Gastrocnemius medialis (tissue), 4 donors: ENCODE data around the gene CDC42BPA. TPM values are rescaled to one million over a fixed set of nuclear protein-coding genes. Genes with fewer than 3 reads are reported as not detected.

Experiments used
- ATAC-seq, 2 donors: fragments of 150-250 bp; one replicate each; pipeline ENCODE4 v1.9.1; 2016
- DNase-seq, 2 donors: peaks; one replicate each; pipeline ENCODE4 v3.0.0-alpha.2; 2019
- H3K27ac ChIP-seq, 4 donors: fragments of 200-600 bp; sonication (generic); 1 replicate in 1 of 4; 2 replicates in 3 of 4; pipeline ENCODE4 v1.5.1; 2016 to 2018; ENCODE audit warnings: mild to moderate bottlenecking in 2 of 4, moderate library complexity in 1 of 4
- H3K27me3 ChIP-seq, 3 donors: fragments of 200-600 bp; sonication (generic) in 2 of 3; 1 replicate in 1 of 3; 2 replicates in 2 of 3; pipeline versions ENCODE4 v1.5.1 to v1.6.0; 2016 to 2019; ENCODE audit warnings: mild to moderate bottlenecking in 1 of 3, moderate library complexity in 1 of 3
- H3K36me3 ChIP-seq, 2 donors: fragments of 200-600 bp; sonication (generic) in 1 of 2; one replicate each; pipeline ENCODE4 v1.5.1; 2017 to 2018
- H3K4me1 ChIP-seq, 2 donors: fragments of 200-600 bp; sonication (generic) in 1 of 2; one replicate each; pipeline ENCODE4 v1.5.1; 2016 to 2017; ENCODE audit warnings: mild to moderate bottlenecking in 2 of 2
- H3K4me3 ChIP-seq, 4 donors: fragments of 200-600 bp; sonication (generic) in 3 of 4; 1 replicate in 1 of 4; 2 replicates in 3 of 4; pipeline ENCODE4 v1.5.1; 2016 to 2019; ENCODE audit warnings: mild to moderate bottlenecking in 2 of 4
- H3K9me3 ChIP-seq, 3 donors: fragments of 200-600 bp; sonication (generic) in 2 of 3; 1 replicate in 1 of 3; 2 replicates in 2 of 3; pipeline ENCODE4 v1.5.1; 2016 to 2019
- POLR2A ChIP-seq, 2 donors: fragments of 450-650 bp; IDR thresholded peaks; one replicate each; pipeline ENCODE4 v1.6.1; 2017; ENCODE audit warnings: antibody characterized with exemption in 2 of 2, mild to moderate bottlenecking in 2 of 2, moderate library complexity in 2 of 2
- in situ Hi-C, 4 donors: fragments of 200-750 bp; cut with MboI; loops; one replicate each; pipeline versions ENCODE4 v1.15.0 to v1.8.0; 2017; ENCODE audit warnings: low sequenced_read_pairs in 4 of 4
- intact Hi-C: fragments of 100-400 bp; cut with DNase I; formaldehyde crosslinking; loops from one replicate; pipeline ENCODE4 v1.15.1; 2023; ENCODE audit warnings: low total_unique reads
- total RNA-seq, 4 donors: library from RNA; depleted of rRNA; stranded (reverse); fragments of >200 nt; gene quantifications; one replicate each; pipeline versions ENCODE4 v1.1.0 to v1.2.3, GENCODE V29; 2016
- TF ChIP-seq, protein P1 (sequence below), 5 experiments: fragments of 450-650 bp in 3 of 5; fragments of 200-600 bp in 2 of 5; sonication (generic) in 2 of 5; IDR thresholded peaks in 4 of 5; conservative IDR thresholded peaks in 1 of 5; 1 replicate in 4 of 5; 2 replicates in 1 of 5; pipeline ENCODE4 v1.5.1; 2016 to 2019; ENCODE audit warnings: antibody characterized with exemption in 5 of 5, mild to moderate bottlenecking in 3 of 5, moderate library complexity in 3 of 5

CDC42BPA gene
- total RNA-seq, 4 donors from 2014 or later: 13.9 to 30.6 (median 16.6) TPM

DNA sequence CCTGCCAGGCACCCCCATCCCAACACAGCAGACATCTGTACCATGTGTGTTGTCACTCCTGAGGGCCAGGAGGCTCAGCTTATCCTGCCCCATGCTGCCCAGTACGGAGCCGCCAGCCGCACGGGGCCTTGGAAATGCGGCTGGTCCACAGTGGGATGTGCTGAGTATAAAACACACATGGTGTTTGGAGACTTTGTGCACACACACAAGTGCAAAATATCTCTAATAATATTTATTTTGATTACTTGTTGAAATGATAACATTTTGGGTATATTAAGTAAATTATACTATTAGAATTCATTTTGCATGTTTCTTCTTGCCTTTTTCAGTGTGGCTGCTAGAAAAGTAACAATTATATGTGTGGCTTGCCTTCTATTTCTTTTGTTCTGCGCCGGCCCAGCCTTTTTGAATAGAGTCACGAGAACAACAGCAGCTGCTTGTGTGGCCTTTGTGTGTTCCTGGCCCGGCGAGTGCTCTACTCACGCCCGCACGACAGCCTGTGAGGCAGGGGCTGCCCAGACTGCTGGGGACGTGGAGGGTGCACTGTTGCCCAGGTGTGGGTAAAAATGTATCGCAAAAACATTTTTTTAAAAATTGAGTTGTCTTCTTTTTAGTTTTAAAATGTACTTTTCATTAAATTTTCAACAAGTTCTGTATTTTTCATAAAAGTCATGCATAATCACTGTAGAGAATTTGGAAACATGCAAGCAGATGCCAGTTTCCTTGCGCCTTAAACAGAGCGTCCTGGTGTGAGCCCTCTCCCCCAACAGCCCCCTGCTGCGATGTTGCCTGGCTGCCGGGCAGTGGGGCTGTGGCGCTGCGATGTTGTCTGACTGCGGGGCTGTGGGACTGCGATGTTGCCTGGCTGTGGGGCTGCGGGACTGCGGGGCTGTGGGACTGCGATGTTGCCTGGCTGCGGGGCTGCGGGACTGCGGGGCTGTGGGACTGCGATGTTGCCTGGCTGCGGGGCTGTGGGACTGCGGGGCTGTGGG lies 342.7 kb downstream of the CDC42BPA start:
- no peaks in the 10 kb centered on the region for H3K9me3 ChIP-seq
- DNase-seq: peak in 1 of 2 donors; percentile 42
- in situ Hi-C loops (no loop called here), intact Hi-C loops (loop anchor here (2.0 to 5.0 kb wide), 2 partner anchors 57 to 103 kb away; partner anchors contain the start of gene PSEN2)
- H3K27ac ChIP-seq: peak overlapping the region; percentile 99
- ATAC-seq: peak in 1 of 2 donors; percentile 1
- H3K4me1 ChIP-seq: peaks cover 85 to 87% of the 10 kb centered on the region in 2 donors
- H3K4me3 ChIP-seq: peak overlapping the region in 3 of 4 donors; percentile 23 to 45 (median 36)
- no peaks in the 10 kb centered on the region for H3K27me3 ChIP-seq
- TF ChIP-seq, protein P1, sequence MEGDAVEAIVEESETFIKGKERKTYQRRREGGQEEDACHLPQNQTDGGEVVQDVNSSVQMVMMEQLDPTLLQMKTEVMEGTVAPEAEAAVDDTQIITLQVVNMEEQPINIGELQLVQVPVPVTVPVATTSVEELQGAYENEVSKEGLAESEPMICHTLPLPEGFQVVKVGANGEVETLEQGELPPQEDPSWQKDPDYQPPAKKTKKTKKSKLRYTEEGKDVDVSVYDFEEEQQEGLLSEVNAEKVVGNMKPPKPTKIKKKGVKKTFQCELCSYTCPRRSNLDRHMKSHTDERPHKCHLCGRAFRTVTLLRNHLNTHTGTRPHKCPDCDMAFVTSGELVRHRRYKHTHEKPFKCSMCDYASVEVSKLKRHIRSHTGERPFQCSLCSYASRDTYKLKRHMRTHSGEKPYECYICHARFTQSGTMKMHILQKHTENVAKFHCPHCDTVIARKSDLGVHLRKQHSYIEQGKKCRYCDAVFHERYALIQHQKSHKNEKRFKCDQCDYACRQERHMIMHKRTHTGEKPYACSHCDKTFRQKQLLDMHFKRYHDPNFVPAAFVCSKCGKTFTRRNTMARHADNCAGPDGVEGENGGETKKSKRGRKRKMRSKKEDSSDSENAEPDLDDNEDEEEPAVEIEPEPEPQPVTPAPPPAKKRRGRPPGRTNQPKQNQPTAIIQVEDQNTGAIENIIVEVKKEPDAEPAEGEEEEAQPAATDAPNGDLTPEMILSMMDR (IDR thresholded peaks at IDR 0.05 in 4 of 5, conservative IDR thresholded peaks at IDR 0.05 in 1 of 5): no peak
- no peak for TF ChIP-seq POLR2A (IDR thresholded peaks at IDR 0.05)
- H3K36me3 ChIP-seq: peaks cover 0 to 34% of the 10 kb centered on the region in 2 donors

DNA sequence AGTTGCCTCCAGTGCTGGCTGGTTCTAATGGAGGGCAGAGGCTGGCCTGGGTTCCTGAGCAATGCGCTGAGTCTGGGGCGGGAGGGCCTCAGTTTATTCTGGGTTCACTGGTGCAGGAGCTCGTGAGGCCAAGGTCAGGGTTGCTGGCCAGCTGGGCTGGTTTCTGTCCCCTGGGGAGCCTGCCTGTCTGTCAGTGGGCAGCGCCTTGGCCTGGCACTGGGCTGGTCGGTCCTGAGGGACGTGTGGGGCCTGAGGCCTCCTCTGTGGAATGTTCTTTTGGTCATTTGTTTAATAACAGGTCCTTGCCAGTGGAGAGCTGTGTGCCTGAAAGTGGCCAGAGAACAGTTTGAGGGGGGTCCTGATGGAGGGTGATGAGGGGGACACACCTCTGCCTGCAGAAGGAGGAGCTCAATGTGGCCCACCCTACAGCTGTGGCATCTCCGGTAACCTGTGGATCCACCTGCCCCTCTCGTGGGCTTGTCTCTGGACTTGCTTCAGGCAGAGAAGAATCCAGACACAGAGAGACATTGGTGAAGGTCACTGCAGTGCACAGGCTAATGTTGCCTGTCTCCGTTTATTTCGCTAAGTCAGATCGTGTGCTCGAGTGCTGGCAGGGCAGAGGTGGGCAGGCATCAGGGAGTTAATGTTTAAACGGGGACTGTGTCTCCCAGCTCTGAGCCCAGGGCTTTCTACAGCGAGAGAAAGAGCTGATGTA lies 343.6 kb downstream of the CDC42BPA start:
- Histone ChIP-seq H3K4me1 (peaks cover 82 to 84% of the 10 kb centered on the region in 2 donors), H3K36me3 (peaks cover 0 to 40% of the 10 kb centered on the region in 2 donors), H3K9me3 (no peaks in the 10 kb centered on the region), H3K27me3 (no peaks in the 10 kb centered on the region), H3K27ac (peak overlapping the region; percentile 99), H3K4me3 (peak overlapping the region; percentile 29 to 45 (median 40))
- in situ Hi-C loops (no loop called here), intact Hi-C loops (loop anchor here (2.0 to 5.0 kb wide), 2 partner anchors 56 to 102 kb away; partner anchors contain the start of gene PSEN2)
- no peak for TF ChIP-seq POLR2A (IDR thresholded peaks at IDR 0.05)
- TF ChIP-seq, protein P1 (IDR thresholded peaks at IDR 0.05 in 4 of 5, conservative IDR thresholded peaks at IDR 0.05 in 1 of 5): no peak
- peak; percentile 63 to 84 for DNase-seq
- peak; percentile 20 to 24 for ATAC-seq

DNA sequence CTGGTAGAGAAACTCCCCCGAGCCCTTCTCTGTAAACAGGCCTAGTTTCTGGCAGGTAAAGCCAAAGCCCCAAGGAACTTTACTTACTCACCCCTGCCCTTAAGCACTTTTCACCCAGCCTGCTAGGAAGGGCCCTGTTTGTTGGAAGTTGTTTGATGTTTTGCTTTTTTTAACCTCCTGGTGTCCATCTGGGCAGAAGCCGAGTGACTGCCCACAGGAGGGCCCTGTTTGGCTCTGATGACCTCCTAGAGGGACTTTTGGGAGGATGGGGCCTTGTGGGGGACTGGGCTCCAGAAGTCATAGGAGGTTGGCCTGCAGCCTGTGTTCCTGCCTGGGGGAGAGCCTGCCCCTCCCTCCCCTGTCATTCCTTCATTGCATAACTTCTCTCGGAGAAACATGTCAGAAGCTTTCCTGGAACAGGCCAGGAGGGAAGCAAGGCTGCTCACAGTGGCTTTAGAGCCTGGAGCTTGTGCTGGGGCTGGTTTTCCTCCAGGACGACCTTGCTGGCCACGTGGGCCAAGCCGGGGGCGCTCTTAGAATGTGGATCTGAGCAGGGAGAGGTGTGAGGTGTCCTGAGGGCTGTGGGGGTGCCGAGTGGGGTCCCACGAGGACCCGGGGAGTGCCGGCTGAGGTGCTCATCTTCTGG lies 344.3 kb downstream of the CDC42BPA start:
- Histone ChIP-seq H3K4me1 (peaks cover 82 to 84% of the 10 kb centered on the region in 2 donors), H3K36me3 (peaks cover 0 to 40% of the 10 kb centered on the region in 2 donors), H3K4me3 (peak overlapping the region; percentile 29 to 45 (median 40)), H3K27me3 (no peaks in the 10 kb centered on the region), H3K9me3 (no peaks in the 10 kb centered on the region), H3K27ac (peak overlapping the region; percentile 99)
- intact Hi-C loops: loop anchor here (2.0 kb wide), 2 partner anchors 33 to 55 kb away; partner anchors contain the start of gene COQ8A
- TF ChIP-seq, protein P1 (IDR thresholded peaks at IDR 0.05 in 4 of 5, conservative IDR thresholded peaks at IDR 0.05 in 1 of 5): no peak
- TF ChIP-seq POLR2A (IDR thresholded peaks at IDR 0.05): peak; percentile 20 to 33
- DNase-seq (peak; percentile 74 to 85), ATAC-seq (peak; percentile 65 to 68)
- in situ Hi-C loops: no loop called here

DNA sequence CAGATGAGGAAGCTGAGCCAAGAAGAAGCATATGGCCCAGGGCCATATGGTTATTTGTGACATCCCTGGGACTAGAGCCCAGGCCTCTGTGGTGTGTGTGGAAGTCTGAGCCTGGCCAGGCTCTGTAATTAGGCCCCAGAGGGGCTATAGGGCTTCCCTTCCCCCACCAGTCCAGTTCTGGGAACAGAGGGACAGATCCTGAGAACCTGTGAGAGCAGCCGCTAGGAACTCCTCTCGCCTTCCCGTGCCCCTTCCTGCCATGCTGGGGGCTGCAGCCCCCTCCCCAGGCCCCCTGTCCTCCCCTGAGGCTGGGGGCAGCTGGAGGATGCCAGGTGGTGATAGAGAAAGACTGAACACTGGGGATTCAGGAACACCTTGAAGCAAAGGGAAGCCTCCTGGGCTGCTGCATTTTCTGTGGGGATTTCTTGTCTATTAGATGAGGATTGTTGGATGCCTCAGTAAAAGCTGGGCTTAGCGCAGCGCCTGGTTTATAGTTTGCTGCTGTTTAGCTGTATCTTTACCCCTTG lies 344.9 kb downstream of the CDC42BPA start:
- peak; percentile 27 to 45 for TF ChIP-seq POLR2A (IDR thresholded peaks at IDR 0.05)
- TF ChIP-seq, protein P1 (IDR thresholded peaks at IDR 0.05 in 4 of 5, conservative IDR thresholded peaks at IDR 0.05 in 1 of 5): no peak
- DNase-seq: peak; percentile 77 to 93
- intact Hi-C loops: loop anchor here (2.0 kb wide), 1 partner anchor 33 kb away; the partner anchor contains the start of gene COQ8A

More for the DNA sequence above, 344.9 kb downstream of the CDC42BPA start:
- ATAC-seq: peak; percentile 72 to 74
- in situ Hi-C loops: no loop called here
- Histone ChIP-seq H3K4me1 (peaks cover 83 to 84% of the 10 kb centered on the region in 2 donors), H3K4me3 (peak overlapping the region; percentile 14 to 45 (median 40)), H3K36me3 (peaks cover 0 to 40% of the 10 kb centered on the region in 2 donors), H3K9me3 (no peaks in the 10 kb centered on the region), H3K27ac (peak overlapping the region; percentile 99), H3K27me3 (no peaks in the 10 kb centered on the region)
